Measurements from ENCODE around the gene MZB1.
"Not testable (repeated sequence)": the region's sequence is repeated elsewhere in the genome, so short reads cannot be mapped to it uniquely, and the experiment has no call there.

The MZB1 gene

GRCh38 chr5:139410993-139411828, 21.5 kb upstream of the MZB1 start:
- DNase-seq (ENCODE audit: extremely low read depth in 1 of 2, low read depth in 1 of 2), result no peak

DNA sequence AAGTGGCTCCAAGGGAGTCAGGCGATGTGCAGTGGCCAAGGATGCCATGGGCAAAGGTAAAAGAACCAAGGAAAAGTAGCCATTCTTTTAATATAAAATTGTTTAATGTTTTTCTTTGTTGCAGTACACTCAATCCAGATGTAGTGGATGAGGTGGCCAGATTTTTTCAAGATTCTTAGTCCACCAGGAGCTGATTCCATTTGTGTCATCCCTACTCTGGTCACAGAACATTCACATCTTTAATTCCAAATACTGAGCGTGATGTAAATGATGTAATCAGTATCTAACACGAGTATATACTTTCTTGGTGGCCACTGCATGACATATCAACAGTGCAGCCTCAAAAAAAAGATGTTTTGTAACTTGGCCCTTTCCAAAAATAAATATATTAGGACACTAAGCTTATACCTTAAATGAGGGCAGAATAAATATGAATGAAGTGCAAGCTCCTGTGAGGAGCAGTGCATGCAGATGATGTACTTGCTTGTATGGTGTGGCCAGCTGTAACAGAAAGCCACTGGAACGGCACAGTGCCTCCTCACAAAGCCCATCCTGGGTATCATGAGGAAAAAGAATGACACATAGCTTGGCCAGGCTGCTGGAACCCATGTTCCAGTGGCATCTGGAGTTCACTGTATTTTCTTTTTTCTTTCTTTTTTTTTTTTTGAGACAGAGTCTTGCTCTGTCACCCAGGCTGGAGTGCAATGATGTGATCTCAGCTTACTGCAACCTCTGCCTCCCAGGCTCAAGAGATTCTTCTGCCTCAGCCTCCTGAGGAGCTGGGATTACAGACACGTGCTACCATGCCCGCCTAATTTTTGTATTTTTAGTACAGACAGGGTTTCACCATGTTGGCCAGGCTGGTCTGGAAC, 20.6 kb upstream of the MZB1 start:
- no peak for DNase-seq (ENCODE audit: extremely low read depth in 1 of 2, low read depth in 1 of 2)

DNA sequence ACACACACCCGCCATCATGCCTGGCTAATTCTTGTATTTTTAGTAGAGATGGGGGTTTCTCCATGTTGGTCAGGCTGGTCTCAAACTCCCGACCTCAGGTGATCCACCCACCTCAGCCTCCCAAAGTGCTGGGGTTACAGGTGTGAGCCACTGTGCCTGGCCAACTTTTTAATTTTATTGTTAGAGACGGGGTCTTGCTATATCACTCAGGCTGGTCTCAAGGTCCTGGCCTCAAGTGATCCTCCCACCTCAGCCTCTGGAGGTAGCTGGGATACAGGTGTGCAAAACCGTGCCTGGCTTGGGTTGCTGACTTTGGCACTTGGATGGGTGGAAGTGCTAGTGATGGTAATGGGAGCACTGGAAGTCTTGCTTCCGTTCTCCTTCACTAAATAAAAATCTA, 19.4 kb upstream of the MZB1 start:
- DNase-seq (ENCODE audit: extremely low read depth in 1 of 2, low read depth in 1 of 2), result not testable (repeated sequence)

DNA sequence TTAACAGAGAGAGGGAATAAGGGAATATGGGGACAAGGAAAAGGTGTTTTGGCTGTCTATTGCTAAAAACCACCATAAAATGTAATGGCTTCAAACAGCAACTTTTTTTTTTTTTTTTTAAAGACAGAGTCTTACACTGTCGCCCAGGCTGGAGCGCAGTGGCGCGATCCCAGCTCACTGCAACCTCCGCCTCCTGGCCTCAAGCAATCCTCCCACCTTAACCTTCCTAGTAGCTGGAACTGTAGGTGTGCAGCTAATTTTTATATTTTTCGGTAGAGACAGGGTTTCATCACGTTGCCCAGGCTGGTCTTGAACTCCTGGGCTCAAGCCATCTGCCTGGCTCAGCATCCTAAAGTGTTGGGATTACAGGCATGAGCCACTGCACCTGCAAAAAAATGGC, 18.5 kb upstream of the MZB1 start:
- DNase-seq (ENCODE audit: extremely low read depth in 1 of 2, low read depth in 1 of 2), result no peak

GRCh38 chr5:139407517-139407916, 17.8 kb upstream of the MZB1 start:
- no peak for DNase-seq (ENCODE audit: extremely low read depth in 1 of 2, low read depth in 1 of 2)

GRCh38 chr5:139406963-139407362, 17.2 kb upstream of the MZB1 start:
- no peak for DNase-seq (ENCODE audit: extremely low read depth in 1 of 2, low read depth in 1 of 2)

GRCh38 chr5:139404484-139404840, 14.7 kb upstream of the MZB1 start:
- DNase-seq (ENCODE audit: extremely low read depth in 1 of 2, low read depth in 1 of 2), result no peak

- DNase-seq (ENCODE audit: extremely low read depth in 1 of 2, low read depth in 1 of 2), result peak; percentile 93 to 96
Observed at GRCh38 chr5:139403787-139404483, 14.2 kb upstream of the MZB1 start, which contains the start of gene SPATA24. Gene SPATA24, minus strand, starts transcription at chr5:139404089. Its CDS starts 29 bp downstream, at chr5:139404060.

DNA sequence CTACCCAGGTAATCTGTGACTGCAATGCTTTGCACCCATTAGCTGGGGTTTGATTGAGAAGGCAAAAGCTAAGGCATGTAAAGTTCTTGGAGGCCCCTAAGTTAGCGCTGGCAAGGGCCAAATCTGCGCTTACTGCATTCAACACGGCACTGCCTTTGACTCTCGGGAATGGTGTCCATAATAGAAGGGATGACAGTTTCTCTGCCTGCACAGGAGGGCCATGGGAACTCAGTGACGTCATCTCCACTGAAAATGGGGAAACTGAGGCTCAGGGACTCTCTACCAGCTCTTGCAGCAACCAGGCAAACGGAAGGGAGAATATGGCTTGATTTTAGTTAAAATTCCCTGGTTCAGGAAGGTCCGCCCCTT, 13.7 kb upstream of the MZB1 start:
- DNase-seq (ENCODE audit: extremely low read depth in 1 of 2, low read depth in 1 of 2), result no peak

DNA sequence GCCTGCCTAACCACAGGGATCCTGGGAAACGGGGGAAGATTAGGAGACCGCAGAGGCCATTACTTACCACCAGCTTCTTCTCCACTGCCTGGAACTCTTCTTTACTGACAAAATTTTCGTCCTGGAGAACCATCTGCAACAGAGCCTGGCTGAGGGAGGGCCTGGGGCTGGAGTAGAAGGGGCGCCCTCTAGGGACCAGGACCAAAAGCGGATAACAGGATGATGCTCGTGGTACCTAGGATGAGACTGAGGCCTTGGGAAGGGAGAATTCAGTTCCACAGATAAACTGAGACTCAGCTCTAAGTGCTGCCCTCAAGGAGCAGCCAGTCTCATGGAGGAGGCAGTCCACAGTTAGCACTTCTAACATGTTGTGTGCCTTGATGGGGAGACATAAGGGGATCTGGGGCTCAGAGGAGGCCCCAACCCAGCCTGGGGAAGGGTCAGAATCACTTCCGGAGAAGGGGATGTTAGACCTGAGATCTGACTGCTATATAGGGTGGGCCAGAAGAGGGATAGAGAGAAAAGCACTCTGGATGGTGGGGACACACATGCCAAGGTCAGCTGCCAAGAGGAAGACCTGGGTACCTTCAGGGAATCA, 12.9 kb upstream of the MZB1 start:
- no peak for DNase-seq (ENCODE audit: extremely low read depth in 1 of 2, low read depth in 1 of 2)

GRCh38 chr5:139401546-139401945, 11.8 kb upstream of the MZB1 start:
- DNase-seq (ENCODE audit: extremely low read depth in 1 of 2, low read depth in 1 of 2), result no peak

DNA sequence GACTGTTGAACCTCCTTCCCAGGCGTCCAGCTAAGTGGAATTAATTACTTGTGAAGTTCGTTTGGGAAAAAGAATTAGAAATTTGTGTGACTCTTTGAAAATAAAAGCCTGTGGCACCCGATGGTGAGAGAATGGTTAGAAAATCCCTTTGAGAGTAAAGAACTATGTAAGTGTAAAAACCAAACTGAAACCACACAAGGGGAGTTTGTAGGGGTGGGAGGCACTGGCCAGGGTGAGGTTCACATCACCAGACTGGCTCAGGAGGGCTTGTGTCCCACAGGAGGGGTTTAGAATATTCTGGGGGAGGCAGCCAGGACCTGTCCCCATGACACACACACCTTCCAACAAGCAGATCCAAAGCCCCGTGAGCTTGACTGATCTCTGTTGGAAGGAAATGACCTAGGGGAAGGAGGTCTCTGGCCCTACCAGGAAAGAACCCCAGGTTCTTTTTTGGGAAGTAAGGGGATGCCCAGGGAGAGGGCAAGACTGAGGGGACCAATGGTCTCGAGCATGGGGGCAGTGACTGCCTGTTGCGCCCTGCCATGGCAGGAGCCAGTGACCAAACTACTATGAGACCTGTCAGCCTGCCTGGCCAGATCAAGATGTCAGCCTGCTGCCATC, 9.9 kb upstream of the MZB1 start:
- DNase-seq (ENCODE audit: extremely low read depth in 1 of 2, low read depth in 1 of 2), result no peak

- DNase-seq (ENCODE audit: extremely low read depth in 1 of 2, low read depth in 1 of 2), result no peak
Observed at GRCh38 chr5:139397921-139398320, 8.2 kb upstream of the MZB1 start.

DNA sequence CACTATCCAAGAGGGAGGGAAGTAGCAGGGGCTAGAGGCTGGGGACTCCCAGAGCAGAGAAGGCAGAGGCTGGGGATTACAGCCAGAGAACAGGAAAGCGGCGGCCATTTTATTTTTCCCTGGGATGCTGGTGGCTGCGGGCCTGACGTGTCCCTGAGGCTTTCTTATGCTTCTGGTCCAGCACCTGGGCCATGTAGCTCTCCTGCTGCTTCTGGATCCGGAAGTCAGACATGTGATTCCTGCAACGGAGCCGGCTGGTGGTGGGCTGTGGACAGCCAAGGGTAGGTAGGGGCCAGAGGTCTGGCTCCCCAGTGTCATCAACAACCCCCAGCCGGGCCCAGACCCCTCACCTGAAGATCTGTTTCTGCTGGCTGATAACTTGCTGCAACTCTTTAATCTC, 7.0 kb upstream of the MZB1 start:
- DNase-seq (ENCODE audit: extremely low read depth in 1 of 2, low read depth in 1 of 2), result no peak

DNA sequence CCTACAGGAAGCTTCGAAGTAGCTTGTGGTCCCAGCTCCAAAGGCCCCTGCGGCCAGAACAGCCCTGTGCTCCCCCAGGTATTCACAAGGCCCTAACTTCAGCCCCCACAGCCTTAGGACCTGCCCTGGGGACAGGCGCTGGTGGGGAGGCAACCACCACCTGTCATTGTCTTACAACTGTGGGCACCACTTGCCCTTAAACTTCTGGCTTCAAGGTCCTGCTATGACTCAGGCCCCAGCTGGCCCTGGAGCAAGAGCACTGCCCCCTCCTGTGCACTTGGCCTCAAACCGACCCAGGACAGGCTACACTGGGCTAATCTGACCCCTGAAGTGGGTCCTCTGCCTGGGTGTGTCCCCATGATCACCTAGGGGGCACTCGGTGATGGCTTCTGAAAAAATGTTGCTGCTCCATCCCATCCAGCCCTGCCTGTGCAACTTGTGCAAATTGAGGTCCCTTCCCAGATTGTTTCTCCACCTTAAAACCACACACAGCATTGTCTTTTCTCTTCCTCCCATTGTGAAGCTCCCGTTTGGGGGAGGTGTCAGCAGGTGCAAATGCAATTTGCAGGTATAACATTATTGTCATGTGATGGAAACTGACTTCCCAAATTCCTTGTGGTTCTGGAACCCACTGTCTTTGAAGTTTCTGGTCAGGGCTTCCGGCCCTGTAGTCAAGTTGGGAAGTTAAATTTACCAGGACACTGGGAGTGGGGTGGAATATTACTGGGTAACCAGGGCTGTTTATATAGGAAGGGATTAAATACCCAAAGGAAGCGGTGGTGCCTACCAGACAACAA, 6.3 kb upstream of the MZB1 start:
- no peak for DNase-seq (ENCODE audit: extremely low read depth in 1 of 2, low read depth in 1 of 2)

DNA sequence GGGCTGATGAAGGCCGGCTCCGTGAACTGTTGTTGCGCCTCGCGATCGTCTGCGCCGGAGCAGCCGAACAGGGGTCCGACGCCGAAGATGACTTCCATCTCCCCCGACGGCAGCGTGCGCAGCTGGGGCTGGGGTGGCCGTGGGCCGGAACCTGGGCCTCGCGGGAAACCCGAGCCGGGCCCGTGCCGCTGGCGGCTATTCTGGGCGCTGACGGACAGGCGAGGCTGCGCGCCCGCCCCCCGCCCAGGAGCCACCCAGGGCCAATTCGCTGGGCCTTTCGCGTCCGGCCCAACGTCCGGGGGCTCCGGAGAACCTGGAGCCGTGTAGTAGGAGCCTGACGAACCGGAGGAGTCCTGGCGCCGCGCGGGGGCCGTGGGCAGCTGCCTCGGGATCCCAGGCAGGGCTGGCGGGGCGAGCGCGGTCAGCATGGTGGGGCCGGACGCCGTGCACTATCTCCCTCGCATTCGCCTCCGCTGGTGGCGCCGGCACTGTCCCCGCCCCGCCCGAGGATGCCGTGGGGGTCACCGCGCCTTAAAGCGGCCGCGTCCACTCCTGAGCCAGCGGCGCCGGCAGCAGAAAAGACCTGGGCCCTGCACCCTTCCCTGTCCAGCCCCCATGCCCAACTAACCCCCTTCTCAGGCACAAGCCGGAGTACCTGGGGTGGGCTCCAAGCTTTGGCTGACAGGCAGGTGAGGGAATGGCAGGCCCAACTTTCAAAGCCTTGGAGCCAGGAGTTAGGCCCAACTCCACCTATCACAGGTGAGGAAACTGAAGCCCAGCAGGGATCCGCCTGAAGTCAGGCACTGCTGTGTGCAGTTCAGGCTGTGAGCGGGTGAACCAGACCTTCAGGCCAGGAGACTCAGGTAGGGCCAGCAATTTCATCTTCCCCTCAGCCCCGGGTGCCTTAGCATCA, 5.2 kb upstream of the MZB1 start, which contains the start of gene PROB1:
Gene PROB1, minus strand, starts transcription at position 451 of the 913 bp plus-strand sequence. Its CDS starts 23 bp downstream, at position 428.
- no peak for DNase-seq (ENCODE audit: extremely low read depth in 1 of 2, low read depth in 1 of 2)

GRCh38 chr5:139394123-139394653, 4.5 kb upstream of the MZB1 start:
- no peak for DNase-seq (ENCODE audit: extremely low read depth in 1 of 2, low read depth in 1 of 2)

DNA sequence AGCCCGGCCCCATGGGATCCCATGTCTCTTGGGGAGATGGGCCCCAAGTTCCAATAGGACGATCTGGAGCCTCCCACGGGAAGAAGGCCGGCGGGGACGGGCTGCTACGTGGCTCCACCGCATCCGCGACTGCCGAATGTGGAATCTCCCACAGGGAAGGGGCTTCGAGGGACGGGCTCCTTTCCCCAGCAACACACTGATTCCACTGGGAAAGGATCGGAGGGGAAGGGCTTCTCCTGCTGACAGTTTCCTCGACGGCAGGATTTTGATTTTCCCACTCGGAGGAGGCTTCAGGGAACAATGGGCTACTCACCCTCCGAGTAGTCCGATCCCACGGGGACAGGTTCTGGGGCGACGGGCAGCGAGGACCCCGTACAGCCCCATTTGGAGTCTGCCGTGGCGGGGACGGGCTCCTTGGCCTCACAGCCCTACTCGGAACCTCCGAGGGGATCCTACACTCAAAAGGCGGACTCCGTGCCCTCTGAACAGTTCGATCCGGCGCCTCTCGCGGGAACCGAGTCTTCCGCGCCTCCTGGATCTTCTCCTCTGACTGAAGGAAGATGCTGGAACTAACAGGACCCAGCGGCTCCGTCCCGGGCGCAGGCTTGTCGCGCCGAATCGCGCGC, 3.9 kb upstream of the MZB1 start:
- DNase-seq (ENCODE audit: extremely low read depth in 1 of 2, low read depth in 1 of 2), result no peak
